ENCODE data around the gene ZNF383.
"Not testable (repeated sequence)": the region's sequence is repeated elsewhere in the genome, so short reads cannot be mapped to it uniquely, and the experiment has no call there.

The ZNF383 gene

DNA sequence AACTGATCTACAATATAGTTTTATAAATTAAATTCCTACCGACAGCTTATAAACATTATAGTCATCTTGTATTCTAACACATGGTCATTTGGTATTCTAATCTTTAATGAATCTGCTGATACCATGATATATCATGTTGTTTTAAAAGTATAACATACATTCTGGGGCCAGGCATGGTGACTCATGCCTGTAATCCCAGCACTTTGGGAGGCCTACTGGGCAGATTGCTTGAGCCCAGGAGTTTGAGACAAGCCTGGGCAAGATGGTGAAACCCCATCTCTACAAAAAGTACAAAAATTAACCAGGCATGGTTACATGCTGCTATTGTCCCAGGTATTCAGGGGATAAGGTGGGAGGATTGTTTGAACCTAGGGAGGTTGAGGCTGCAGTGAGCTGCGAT lies 3.1 kb downstream of the ZNF383 start:
- no peak overlapping the region for H3K4me3 ChIP-seq (ENCODE audit: low read length in 2 of 2)
- H3K9ac ChIP-seq (ENCODE audit: low read depth in 1 of 2, low read length in 2 of 2), result no peak overlapping the region
- H3K9me3 ChIP-seq (ENCODE audit: control insufficient read depth in 2 of 2, low read length in 2 of 2), result peaks cover 2% of the 10 kb centered on the region in 2 donors
- no peak overlapping the region for H3K27ac ChIP-seq (ENCODE audit: low read depth in 2 of 2, low read length in 2 of 2)
- H3K4me1 ChIP-seq (ENCODE audit: control insufficient read depth in 2 of 2, insufficient read depth in 2 of 2, low read length in 2 of 2), result peaks cover 5 to 6% of the 10 kb centered on the region in 2 donors
- no peaks in the 10 kb centered on the region for H3K27me3 ChIP-seq (ENCODE audit: control insufficient read depth in 2 of 2, insufficient read depth in 2 of 2, low read length in 2 of 2)
- H3K36me3 ChIP-seq (ENCODE audit: control insufficient read depth in 2 of 2, insufficient read depth in 2 of 2, low read length in 2 of 2), result peaks cover 17 to 24% of the 10 kb centered on the region in 2 donors

DNA sequence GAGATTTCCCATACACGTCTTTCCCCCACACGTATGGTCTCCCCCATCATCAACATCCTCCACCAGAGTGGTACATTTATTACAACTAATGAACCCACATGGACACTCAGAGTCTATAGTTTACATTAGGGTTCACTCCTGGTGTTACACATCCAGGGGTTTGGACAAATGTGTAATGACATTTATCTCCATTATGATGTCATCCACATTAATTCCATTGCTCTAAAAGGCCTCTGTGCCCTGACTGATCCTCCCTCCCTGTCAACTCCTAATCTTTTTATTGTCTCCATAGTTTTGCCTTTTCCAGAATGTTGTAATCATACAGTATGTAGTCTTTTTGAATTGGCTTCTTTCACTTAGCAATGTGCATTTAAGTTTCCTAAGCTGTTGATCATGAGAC lies 8.2 kb downstream of the ZNF383 start:
- Histone ChIP-seq H3K36me3 (ENCODE audit: control insufficient read depth in 2 of 2, insufficient read depth in 2 of 2, low read length in 2 of 2) (peaks cover 45 to 57% of the 10 kb centered on the region in 2 donors), H3K4me1 (ENCODE audit: control insufficient read depth in 2 of 2, insufficient read depth in 2 of 2, low read length in 2 of 2) (no peaks in the 10 kb centered on the region), H3K9ac (ENCODE audit: low read depth in 1 of 2, low read length in 2 of 2) (no peak overlapping the region), H3K4me3 (ENCODE audit: low read length in 2 of 2) (peak overlapping the region in 1 of 2 donors; percentile 17), H3K27ac (ENCODE audit: low read depth in 2 of 2, low read length in 2 of 2) (no peak overlapping the region), H3K9me3 (ENCODE audit: control insufficient read depth in 2 of 2, low read length in 2 of 2) (peaks cover 19 to 20% of the 10 kb centered on the region in 2 donors), H3K27me3 (ENCODE audit: control insufficient read depth in 2 of 2, insufficient read depth in 2 of 2, low read length in 2 of 2) (no peaks in the 10 kb centered on the region)

GRCh38 chr19:37227996-37228395 lies 10.0 kb downstream of the ZNF383 start:
- Histone ChIP-seq H3K36me3 (ENCODE audit: control insufficient read depth in 2 of 2, insufficient read depth in 2 of 2, low read length in 2 of 2) (peaks cover 52 to 62% of the 10 kb centered on the region in 2 donors), H3K9me3 (ENCODE audit: control insufficient read depth in 2 of 2, low read length in 2 of 2) (peaks cover 25 to 27% of the 10 kb centered on the region in 2 donors), H3K9ac (ENCODE audit: low read depth in 1 of 2, low read length in 2 of 2) (no peak overlapping the region), H3K4me1 (ENCODE audit: control insufficient read depth in 2 of 2, insufficient read depth in 2 of 2, low read length in 2 of 2) (no peaks in the 10 kb centered on the region), H3K27ac (ENCODE audit: low read depth in 2 of 2, low read length in 2 of 2) (no peak overlapping the region), H3K27me3 (ENCODE audit: control insufficient read depth in 2 of 2, insufficient read depth in 2 of 2, low read length in 2 of 2) (no peaks in the 10 kb centered on the region), H3K4me3 (ENCODE audit: low read length in 2 of 2) (no peak overlapping the region)

DNA sequence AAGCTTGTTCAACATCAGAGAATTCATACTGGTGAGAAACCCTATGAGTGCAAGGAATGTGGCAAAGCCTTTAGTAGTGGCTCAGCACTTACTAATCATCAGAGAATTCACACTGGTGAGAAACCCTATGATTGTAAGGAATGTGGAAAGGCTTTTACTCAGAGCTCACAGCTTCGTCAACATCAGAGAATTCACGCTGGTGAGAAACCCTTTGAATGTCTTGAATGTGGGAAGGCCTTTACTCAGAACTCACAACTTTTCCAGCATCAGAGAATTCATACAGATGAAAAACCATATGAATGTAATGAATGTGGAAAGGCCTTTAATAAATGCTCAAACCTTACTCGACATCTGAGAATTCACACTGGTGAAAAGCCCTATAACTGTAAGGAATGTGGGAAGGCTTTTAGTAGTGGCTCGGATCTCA lies 25.2 kb downstream of the ZNF383 start:
- no peaks in the 10 kb centered on the region for H3K27me3 ChIP-seq (ENCODE audit: control insufficient read depth in 2 of 2, insufficient read depth in 2 of 2, low read length in 2 of 2)
- peaks cover 45 to 51% of the 10 kb centered on the region in 2 donors for H3K36me3 ChIP-seq (ENCODE audit: control insufficient read depth in 2 of 2, insufficient read depth in 2 of 2, low read length in 2 of 2)
- peak overlapping the region in 1 of 2 donors; percentile 17 for H3K4me3 ChIP-seq (ENCODE audit: low read length in 2 of 2)
- no peak overlapping the region for H3K27ac ChIP-seq (ENCODE audit: low read depth in 2 of 2, low read length in 2 of 2)
- peaks cover 54 to 71% of the 10 kb centered on the region in 2 donors for H3K9me3 ChIP-seq (ENCODE audit: control insufficient read depth in 2 of 2, low read length in 2 of 2)
- no peaks in the 10 kb centered on the region for H3K4me1 ChIP-seq (ENCODE audit: control insufficient read depth in 2 of 2, insufficient read depth in 2 of 2, low read length in 2 of 2)
- H3K9ac ChIP-seq (ENCODE audit: low read depth in 1 of 2, low read length in 2 of 2), result no peak overlapping the region

DNA sequence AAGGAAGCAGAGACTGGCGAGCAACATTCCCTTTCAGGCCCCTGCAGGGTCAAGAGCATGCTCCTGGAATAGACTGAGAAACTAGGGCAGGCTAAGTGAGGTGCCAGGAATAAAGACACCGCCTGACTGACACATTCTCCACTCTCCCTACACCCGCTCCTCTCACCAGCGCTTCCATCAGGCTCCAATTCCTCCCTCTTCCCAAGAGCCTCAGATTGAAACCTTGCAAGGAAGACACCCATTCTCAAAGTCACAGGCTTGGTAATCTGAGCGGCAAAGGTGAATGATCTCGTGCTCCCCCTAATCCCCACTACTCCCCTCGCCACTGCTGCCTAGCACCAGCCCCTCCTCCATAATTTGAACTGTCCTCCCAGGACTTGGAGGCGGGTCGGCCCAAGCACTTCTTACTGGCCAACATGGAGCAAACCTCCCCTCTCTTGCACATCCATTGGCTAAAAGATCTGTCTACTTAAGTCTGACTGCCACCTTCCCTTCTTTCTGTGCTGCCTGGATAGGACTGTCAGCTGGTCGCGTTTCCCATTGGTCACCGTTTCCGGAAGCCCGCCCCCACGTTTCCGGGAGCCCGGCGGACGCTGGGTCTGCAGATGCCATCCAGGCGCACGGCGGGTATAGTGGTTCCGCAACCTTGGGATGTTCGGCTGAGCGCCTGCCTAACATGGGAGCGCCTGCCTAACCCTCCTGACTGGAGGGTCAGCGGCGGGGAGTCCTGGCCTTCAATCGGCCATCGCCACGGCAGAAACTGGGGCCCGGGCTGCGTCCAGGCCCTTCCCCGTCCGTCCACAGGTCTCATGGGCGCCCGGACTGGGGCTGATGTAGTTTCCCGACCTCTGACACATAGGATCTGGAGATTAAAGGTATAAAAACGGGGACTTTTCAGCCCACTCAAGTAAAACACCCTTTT lies 33.6 kb downstream of the ZNF383 start:
- Histone ChIP-seq H3K27ac (ENCODE audit: low read depth in 2 of 2, low read length in 2 of 2) (no peak overlapping the region), H3K27me3 (ENCODE audit: control insufficient read depth in 2 of 2, insufficient read depth in 2 of 2, low read length in 2 of 2) (no peaks in the 10 kb centered on the region), H3K4me3 (ENCODE audit: low read length in 2 of 2) (peak overlapping the region; percentile 28 to 70), H3K36me3 (ENCODE audit: control insufficient read depth in 2 of 2, insufficient read depth in 2 of 2, low read length in 2 of 2) (no peaks in the 10 kb centered on the region), H3K9me3 (ENCODE audit: control insufficient read depth in 2 of 2, low read length in 2 of 2) (peaks cover 17 to 31% of the 10 kb centered on the region in 2 donors), H3K9ac (ENCODE audit: low read depth in 1 of 2, low read length in 2 of 2) (no peak overlapping the region), H3K4me1 (ENCODE audit: control insufficient read depth in 2 of 2, insufficient read depth in 2 of 2, low read length in 2 of 2) (no peaks in the 10 kb centered on the region)

DNA sequence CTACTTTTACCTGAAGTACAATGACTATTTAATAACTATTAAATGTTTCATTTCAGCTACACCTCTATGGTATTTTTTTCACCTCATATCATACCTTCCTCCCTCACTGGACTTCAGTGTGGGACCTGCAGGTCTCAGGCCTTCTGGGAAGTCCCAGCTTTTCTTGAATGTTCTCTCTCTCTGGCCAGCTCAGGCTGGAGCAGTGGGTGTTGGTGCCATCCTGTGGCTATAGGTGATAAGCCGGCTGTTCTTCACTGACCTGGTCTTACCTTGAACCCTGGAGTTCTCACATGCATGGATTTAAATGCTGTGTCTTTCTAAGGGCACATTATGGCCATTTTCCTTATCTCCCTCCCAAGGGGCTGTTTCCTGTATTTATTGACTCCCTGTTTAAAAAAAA lies 45.0 kb downstream of the ZNF383 start:
- not testable (repeated sequence) for H3K27ac ChIP-seq (ENCODE audit: low read depth in 2 of 2, low read length in 2 of 2); H3K4me3 ChIP-seq (ENCODE audit: low read length in 2 of 2); H3K4me1 ChIP-seq (ENCODE audit: control insufficient read depth in 2 of 2, insufficient read depth in 2 of 2, low read length in 2 of 2); H3K36me3 ChIP-seq (ENCODE audit: control insufficient read depth in 2 of 2, insufficient read depth in 2 of 2, low read length in 2 of 2); H3K9me3 ChIP-seq (ENCODE audit: control insufficient read depth in 2 of 2, low read length in 2 of 2); H3K27me3 ChIP-seq (ENCODE audit: control insufficient read depth in 2 of 2, insufficient read depth in 2 of 2, low read length in 2 of 2); H3K9ac ChIP-seq (ENCODE audit: low read depth in 1 of 2, low read length in 2 of 2)

GRCh38 chr19:37267005-37267404 lies 49.0 kb downstream of the ZNF383 start:
- H3K36me3 ChIP-seq (ENCODE audit: control insufficient read depth in 2 of 2, insufficient read depth in 2 of 2, low read length in 2 of 2); H3K9ac ChIP-seq (ENCODE audit: low read depth in 1 of 2, low read length in 2 of 2); H3K4me1 ChIP-seq (ENCODE audit: control insufficient read depth in 2 of 2, insufficient read depth in 2 of 2, low read length in 2 of 2); H3K27me3 ChIP-seq (ENCODE audit: control insufficient read depth in 2 of 2, insufficient read depth in 2 of 2, low read length in 2 of 2); H3K9me3 ChIP-seq (ENCODE audit: control insufficient read depth in 2 of 2, low read length in 2 of 2); H3K4me3 ChIP-seq (ENCODE audit: low read length in 2 of 2); H3K27ac ChIP-seq (ENCODE audit: low read depth in 2 of 2, low read length in 2 of 2): not testable (repeated sequence)

- H3K9ac ChIP-seq (ENCODE audit: low read depth in 1 of 2, low read length in 2 of 2); H3K36me3 ChIP-seq (ENCODE audit: control insufficient read depth in 2 of 2, insufficient read depth in 2 of 2, low read length in 2 of 2); H3K4me3 ChIP-seq (ENCODE audit: low read length in 2 of 2); H3K9me3 ChIP-seq (ENCODE audit: control insufficient read depth in 2 of 2, low read length in 2 of 2); H3K27me3 ChIP-seq (ENCODE audit: control insufficient read depth in 2 of 2, insufficient read depth in 2 of 2, low read length in 2 of 2); H3K4me1 ChIP-seq (ENCODE audit: control insufficient read depth in 2 of 2, insufficient read depth in 2 of 2, low read length in 2 of 2); H3K27ac ChIP-seq (ENCODE audit: low read depth in 2 of 2, low read length in 2 of 2): not testable (repeated sequence)
Observed at GRCh38 chr19:37267755-37268154, 49.7 kb downstream of the ZNF383 start.

DNA sequence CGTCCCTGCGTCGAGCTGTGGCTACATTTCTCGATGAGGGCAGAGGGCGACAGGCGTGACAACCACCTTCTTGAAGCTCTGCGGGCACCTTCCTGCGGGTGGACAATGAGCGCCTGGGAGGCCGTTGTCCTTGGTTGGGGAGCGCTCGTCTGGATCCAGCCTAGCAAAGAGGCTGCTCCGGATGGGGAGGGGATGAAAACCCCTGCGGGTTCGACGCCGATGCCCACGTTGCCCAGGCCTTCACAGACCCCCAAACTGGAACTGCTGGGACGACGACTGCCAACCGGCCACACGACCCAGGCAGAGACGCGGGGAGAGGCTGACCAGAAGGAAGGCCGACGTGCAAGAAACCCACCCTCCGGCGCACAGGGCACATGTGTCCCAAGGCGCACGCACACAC lies 62.6 kb downstream of the ZNF383 start:
- H3K9ac ChIP-seq (ENCODE audit: low read depth in 1 of 2, low read length in 2 of 2); H3K9me3 ChIP-seq (ENCODE audit: control insufficient read depth in 2 of 2, low read length in 2 of 2); H3K4me3 ChIP-seq (ENCODE audit: low read length in 2 of 2); H3K27ac ChIP-seq (ENCODE audit: low read depth in 2 of 2, low read length in 2 of 2); H3K27me3 ChIP-seq (ENCODE audit: control insufficient read depth in 2 of 2, insufficient read depth in 2 of 2, low read length in 2 of 2); H3K4me1 ChIP-seq (ENCODE audit: control insufficient read depth in 2 of 2, insufficient read depth in 2 of 2, low read length in 2 of 2); H3K36me3 ChIP-seq (ENCODE audit: control insufficient read depth in 2 of 2, insufficient read depth in 2 of 2, low read length in 2 of 2): not testable (repeated sequence)

GRCh38 chr19:37284020-37284419 lies 66.0 kb downstream of the ZNF383 start:
- not testable (repeated sequence) for H3K4me1 ChIP-seq (ENCODE audit: control insufficient read depth in 2 of 2, insufficient read depth in 2 of 2, low read length in 2 of 2); H3K9ac ChIP-seq (ENCODE audit: low read depth in 1 of 2, low read length in 2 of 2); H3K9me3 ChIP-seq (ENCODE audit: control insufficient read depth in 2 of 2, low read length in 2 of 2); H3K27ac ChIP-seq (ENCODE audit: low read depth in 2 of 2, low read length in 2 of 2); H3K36me3 ChIP-seq (ENCODE audit: control insufficient read depth in 2 of 2, insufficient read depth in 2 of 2, low read length in 2 of 2); H3K27me3 ChIP-seq (ENCODE audit: control insufficient read depth in 2 of 2, insufficient read depth in 2 of 2, low read length in 2 of 2); H3K4me3 ChIP-seq (ENCODE audit: low read length in 2 of 2)
